Smooth muscle cell (in vitro differentiated cells): Measurements from ENCODE around the gene MLNR. TPM values are rescaled to one million over a fixed set of nuclear protein-coding genes. Genes with fewer than 3 reads are reported as not detected.

ENCODE experiments used
- DNase-seq: peaks from one replicate; lab custom pipeline; 2025; ENCODE audit not compliant: unreplicated experiment; lab: John Stamatoyannopoulos, UW
- H2AFZ ChIP-seq: fragments of 200-600 bp; sonication (generic); 2 replicates; pipeline ENCODE4 v1.6.0; 2016; ENCODE audit warnings: antibody characterized with exemption, low read depth, mild to moderate bottlenecking
- H3F3A ChIP-seq: fragments of 200-600 bp; sonication (generic); 2 replicates; pipeline ENCODE4 v1.6.0; 2017; ENCODE audit warnings: antibody characterized with exemption, low read depth
- H3K27ac ChIP-seq: fragments of 200-600 bp; sonication (generic); 2 replicates; pipeline ENCODE4 v1.5.1; 2016; ENCODE audit warnings: low read depth, mild to moderate bottlenecking
- H3K27me3 ChIP-seq: fragments of 200-600 bp; sonication (generic); 2 replicates; pipeline ENCODE4 v1.6.1; 2016; ENCODE audit warnings: low read depth, mild to moderate bottlenecking
- H3K36me3 ChIP-seq: fragments of 200-600 bp; sonication (generic); 2 replicates; pipeline ENCODE4 v1.5.1; 2016; ENCODE audit warnings: low read depth
- H3K4me1 ChIP-seq: fragments of 200-600 bp; sonication (generic); 2 replicates; pipeline ENCODE4 v1.5.1; 2016; ENCODE audit warnings: low read depth
- H3K4me2 ChIP-seq: fragments of 200-600 bp; sonication (generic); 2 replicates; pipeline ENCODE4 v1.6.0; 2016; ENCODE audit warnings: mild to moderate bottlenecking
- H3K4me3 ChIP-seq: fragments of 200-600 bp; sonication (generic); 2 replicates; pipeline ENCODE4 v1.5.1; 2016; ENCODE audit warnings: mild to moderate bottlenecking
- H3K79me2 ChIP-seq: fragments of 200-600 bp; sonication (generic); 2 replicates; pipeline ENCODE4 v1.6.0; 2016; ENCODE audit warnings: low read depth, mild to moderate bottlenecking
- H3K9ac ChIP-seq: fragments of 200-600 bp; sonication (generic); 2 replicates; pipeline ENCODE4 v1.6.0; 2016; ENCODE audit warnings: low read depth
- H3K9me3 ChIP-seq: fragments of 200-600 bp; sonication (generic); replicated peaks from 2 replicates; pipeline ENCODE4 v1.5.1; 2016; ENCODE audit warnings: low read depth
- H4K20me1 ChIP-seq: fragments of 200-600 bp; sonication (generic); 2 replicates; pipeline ENCODE4 v1.6.0; 2016; ENCODE audit warnings: low read depth
- WGBS: methylation state at CpG from one replicate; pipeline ENCODE4 v1.1.7; 2016; ENCODE audit warnings: low lambda C conversion rate; 5-methylcytosine and 5-hydroxymethylcytosine counted together
- polyA plus RNA-seq: library from polyadenylated mRNA; unstranded; fragments of >200 nt; fragmentation: Nextera tagmentation; extraction: Ambion mirVana; gene quantifications from 2 replicates; pipeline ENCODE4 v1.2.1, GENCODE V29; 2016
- total RNA-seq: library from RNA; depleted of rRNA; stranded (reverse); fragments of >200 nt; gene quantifications from 2 replicates; pipeline ENCODE4 v1.2.3, GENCODE V29; 2014
- TF ChIP-seq, protein P1 (sequence below): fragments of 200-600 bp; sonication (generic); IDR thresholded peaks from 2 replicates; pipeline ENCODE4 v1.5.1; 2017; ENCODE audit warnings: borderline replicate concordance, mild to moderate bottlenecking, antibody characterized with exemption; ENCODE audit not compliant: insufficient read depth, poor library complexity, severe bottlenecking

MLNR gene
- total and polyA plus RNA-seq, 2 experiments from 2014 or later, result not detected

DNA sequence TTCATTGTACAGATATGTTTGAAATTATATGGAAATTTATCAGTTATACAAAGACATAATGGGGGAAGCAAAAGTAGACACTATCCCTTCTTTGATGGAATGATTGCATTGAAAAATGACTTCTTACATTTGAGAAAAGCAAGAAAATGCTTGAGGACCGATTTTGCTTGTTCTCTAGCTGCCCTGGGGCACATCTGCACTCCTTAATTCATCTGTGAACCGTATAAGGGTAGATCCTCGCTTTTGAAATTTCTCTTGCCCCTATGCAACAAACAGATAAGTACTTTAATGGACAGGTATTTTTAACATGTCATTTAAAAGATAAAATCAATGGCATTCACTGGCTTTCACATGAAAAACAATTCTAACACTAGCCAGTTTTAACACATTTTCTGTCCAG lies 13.5 kb upstream of the MLNR start:
- H3K27ac ChIP-seq, result no peak overlapping the region
- no peaks in the 10 kb centered on the region for H3F3A ChIP-seq
- no peak for DNase-seq
- no peaks in the 10 kb centered on the region for H3K79me2 ChIP-seq
- H4K20me1 ChIP-seq, result no peaks in the 10 kb centered on the region
- no peak overlapping the region for H3K4me3 ChIP-seq
- no peaks in the 10 kb centered on the region for H3K9me3 ChIP-seq
- H3K4me1 ChIP-seq, result no peaks in the 10 kb centered on the region
- TF ChIP-seq, protein P1, sequence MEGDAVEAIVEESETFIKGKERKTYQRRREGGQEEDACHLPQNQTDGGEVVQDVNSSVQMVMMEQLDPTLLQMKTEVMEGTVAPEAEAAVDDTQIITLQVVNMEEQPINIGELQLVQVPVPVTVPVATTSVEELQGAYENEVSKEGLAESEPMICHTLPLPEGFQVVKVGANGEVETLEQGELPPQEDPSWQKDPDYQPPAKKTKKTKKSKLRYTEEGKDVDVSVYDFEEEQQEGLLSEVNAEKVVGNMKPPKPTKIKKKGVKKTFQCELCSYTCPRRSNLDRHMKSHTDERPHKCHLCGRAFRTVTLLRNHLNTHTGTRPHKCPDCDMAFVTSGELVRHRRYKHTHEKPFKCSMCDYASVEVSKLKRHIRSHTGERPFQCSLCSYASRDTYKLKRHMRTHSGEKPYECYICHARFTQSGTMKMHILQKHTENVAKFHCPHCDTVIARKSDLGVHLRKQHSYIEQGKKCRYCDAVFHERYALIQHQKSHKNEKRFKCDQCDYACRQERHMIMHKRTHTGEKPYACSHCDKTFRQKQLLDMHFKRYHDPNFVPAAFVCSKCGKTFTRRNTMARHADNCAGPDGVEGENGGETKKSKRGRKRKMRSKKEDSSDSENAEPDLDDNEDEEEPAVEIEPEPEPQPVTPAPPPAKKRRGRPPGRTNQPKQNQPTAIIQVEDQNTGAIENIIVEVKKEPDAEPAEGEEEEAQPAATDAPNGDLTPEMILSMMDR, result no peak
- no peaks in the 10 kb centered on the region for H3K27me3 ChIP-seq
- no peak overlapping the region for H3K9ac ChIP-seq
- no peak overlapping the region for H3K4me2 ChIP-seq
- no peak overlapping the region for H2AFZ ChIP-seq
- 99% methylated on average over 3 of the region's 3 CpGs for whole genome bisulfite sequencing
- H3K36me3 ChIP-seq, result peaks cover 24% of the 10 kb centered on the region

DNA sequence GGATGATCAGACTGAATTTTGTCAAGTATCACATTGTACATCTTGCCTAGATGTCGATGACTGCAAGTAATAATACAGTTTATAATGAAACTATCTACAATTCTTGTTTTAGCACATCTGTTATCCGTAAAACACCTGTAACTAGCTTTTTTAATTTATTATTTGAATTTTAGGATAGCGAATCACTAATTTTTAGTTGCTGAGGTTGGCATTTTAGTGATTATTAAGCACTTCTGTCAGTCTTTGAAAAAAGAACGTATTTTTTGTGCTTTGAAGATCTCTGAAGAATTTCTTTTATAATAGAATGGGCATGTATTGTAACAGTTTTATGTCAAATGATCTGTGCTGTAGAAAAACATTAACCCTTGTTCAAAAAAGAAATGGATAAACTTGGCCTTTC lies 11.5 kb upstream of the MLNR start:
- peaks cover 24% of the 10 kb centered on the region for H3K36me3 ChIP-seq
- no peak overlapping the region for H3K4me2 ChIP-seq
- no peak overlapping the region for H3K27ac ChIP-seq
- no peaks in the 10 kb centered on the region for H3F3A ChIP-seq
- DNase-seq, result no peak
- H3K9me3 ChIP-seq, result no peaks in the 10 kb centered on the region
- H2AFZ ChIP-seq, result no peak overlapping the region
- H3K27me3 ChIP-seq, result no peaks in the 10 kb centered on the region
- H3K4me1 ChIP-seq, result no peaks in the 10 kb centered on the region
- no peak overlapping the region for H3K9ac ChIP-seq
- 96% methylated on average over 4 of the region's 4 CpGs for WGBS
- no peaks in the 10 kb centered on the region for H4K20me1 ChIP-seq
- TF ChIP-seq, protein P1, result no peak
- H3K79me2 ChIP-seq, result no peaks in the 10 kb centered on the region
- H3K4me3 ChIP-seq, result no peak overlapping the region

DNA sequence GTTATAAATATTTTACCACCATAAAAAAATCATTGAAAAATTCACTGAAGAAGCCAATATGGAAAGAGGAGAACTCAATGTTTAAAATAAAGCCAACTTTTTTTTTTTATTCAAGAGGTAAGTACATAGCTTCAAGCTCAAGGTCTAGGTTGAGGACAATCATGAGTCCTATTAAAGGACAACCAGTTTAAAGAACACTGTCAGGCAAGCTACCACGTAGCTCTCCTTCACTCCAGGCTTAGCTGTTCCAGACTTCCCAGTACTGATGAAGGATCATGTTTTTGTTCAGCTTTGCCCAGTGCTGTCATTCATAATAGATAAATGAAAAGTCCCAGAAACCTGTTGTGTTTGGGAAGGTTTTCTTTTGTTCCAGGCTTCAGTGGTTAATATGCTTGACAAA lies 10.0 kb upstream of the MLNR start:
- no peaks in the 10 kb centered on the region for H4K20me1 ChIP-seq
- no peak overlapping the region for H3K4me2 ChIP-seq
- no peaks in the 10 kb centered on the region for H3K79me2 ChIP-seq
- WGBS, result 97% methylated on average over 1 of the region's 1 CpG
- H3K27me3 ChIP-seq, result peaks cover under 1% of the 10 kb centered on the region
- TF ChIP-seq, protein P1, result no peak
- no peak overlapping the region for H3K27ac ChIP-seq
- no peaks in the 10 kb centered on the region for H3K9me3 ChIP-seq
- no peak overlapping the region for H3K4me3 ChIP-seq
- no peak overlapping the region for H3K9ac ChIP-seq
- no peaks in the 10 kb centered on the region for H3F3A ChIP-seq
- no peaks in the 10 kb centered on the region for H3K4me1 ChIP-seq
- H3K36me3 ChIP-seq, result peaks cover 18% of the 10 kb centered on the region
- no peak for DNase-seq
- no peak overlapping the region for H2AFZ ChIP-seq

DNA sequence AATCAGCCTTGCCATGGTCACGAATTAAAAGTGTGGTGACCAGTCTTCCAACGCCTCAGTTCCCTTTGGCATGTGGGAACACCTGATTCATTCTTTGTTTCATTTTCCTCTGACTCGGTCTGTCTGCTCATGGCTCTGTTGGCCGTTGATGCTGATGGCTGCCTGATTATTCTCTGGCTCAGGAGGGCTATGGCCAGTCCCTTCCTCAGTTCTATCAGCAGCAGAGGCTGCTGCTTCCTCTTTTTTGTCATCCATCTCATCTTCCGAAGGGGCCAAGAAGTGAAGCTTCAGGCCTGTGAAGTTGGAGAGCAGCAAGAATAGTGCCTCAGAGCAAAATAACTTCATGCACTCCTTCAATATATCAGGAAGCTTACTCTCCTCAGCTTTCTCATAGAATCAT lies 9.5 kb upstream of the MLNR start:
- Histone ChIP-seq H3K4me2 (no peak overlapping the region), H3K27me3 (peaks cover 3% of the 10 kb centered on the region), H3F3A (no peaks in the 10 kb centered on the region), H4K20me1 (no peaks in the 10 kb centered on the region), H2AFZ (no peak overlapping the region), H3K9ac (no peak overlapping the region), H3K4me3 (no peak overlapping the region), H3K9me3 (no peaks in the 10 kb centered on the region), H3K79me2 (no peaks in the 10 kb centered on the region), H3K36me3 (peaks cover 14% of the 10 kb centered on the region), H3K27ac (no peak overlapping the region), H3K4me1 (no peaks in the 10 kb centered on the region)
- no peak for DNase-seq
- 96% methylated on average over 5 of the region's 5 CpGs for WGBS
- TF ChIP-seq, protein P1, result no peak
